ENCODE results near the gene SLC25A39. TPM values are rescaled to one million over a fixed set of nuclear protein-coding genes. Genes with fewer than 3 reads are reported as not detected.
"Not testable (repeated sequence)": the region's sequence is repeated elsewhere in the genome, so short reads cannot be mapped to it uniquely, and the experiment has no call there.

SLC25A39 gene
- total RNA-seq, 8 experiments from 2014 or later, result 28.7 to 148 (median 56.1) TPM

DNA sequence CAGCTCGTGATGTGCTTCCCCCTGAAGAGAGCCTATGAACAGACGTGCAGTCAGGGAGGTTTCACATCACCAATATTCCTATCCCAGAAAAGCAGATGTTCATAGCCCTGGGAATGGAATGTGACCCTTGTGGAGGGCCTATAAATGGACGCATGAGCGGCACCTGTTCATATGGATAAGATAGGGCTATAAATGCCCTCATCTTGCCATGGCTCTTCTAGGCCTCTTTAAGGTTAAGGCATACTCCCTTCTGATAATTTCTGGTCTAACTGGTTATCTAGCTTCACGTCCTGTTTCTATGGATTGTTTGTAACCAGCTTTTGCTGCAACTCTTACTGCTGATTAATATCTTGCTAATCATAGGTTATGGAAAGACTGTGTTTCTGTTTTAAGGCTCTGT, 15.9 kb upstream of the SLC25A39 start:
- 0 to 60% (median 43%) methylated on average over 1 to 3 of the region's 5 CpGs; no CpG with 5 or more reads in 4 of the 10 experiments for WGBS, 10 experiments
- H3K27ac ChIP-seq; H3K4me1 ChIP-seq (replicated peaks in 1 of 2); H3K4me3 ChIP-seq; ATAC-seq (replicated peaks in 6 of 8): not testable (repeated sequence)
- in situ Hi-C loops (cut with MboI; ENCODE audit: low pct_unique_long_range_greater_than_20kb in 2 of 9, low sequenced_read_pairs in 9 of 9, unreplicated experiment in 9 of 9), result loop anchor here in 3 of 9 experiments (25.0 kb wide), 1 partner anchor 128 kb away; the partner anchor contains the start of gene UBTF (in 3 of the 3)

DNA sequence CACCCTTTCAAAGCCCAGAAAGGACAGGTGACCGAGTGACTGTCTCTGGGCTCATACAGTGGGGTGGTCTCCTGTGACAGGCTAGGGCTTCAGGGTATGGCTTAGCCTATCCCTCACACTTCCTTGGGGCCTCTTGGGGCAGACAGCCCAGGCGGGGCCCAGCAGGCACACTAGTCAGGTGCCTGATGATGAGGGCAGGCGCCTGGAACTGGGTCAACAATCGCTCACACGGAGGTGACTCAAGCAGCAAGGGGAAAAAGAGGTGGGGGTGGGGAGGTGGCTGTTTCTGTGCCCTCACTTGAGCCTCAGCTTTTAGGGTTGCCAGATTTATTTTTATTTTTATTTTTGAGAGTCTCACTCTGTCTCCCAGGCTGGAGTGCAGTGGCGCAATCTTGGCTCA, 14.1 kb upstream of the SLC25A39 start:
- Histone ChIP-seq H3K4me3 (no peak overlapping the region), H3K27ac (no peak overlapping the region), H3K4me1 (replicated peaks in 1 of 2) (no peaks in the 10 kb centered on the region)
- WGBS, 10 experiments, result 20 to 100% (median 50%) methylated on average over 1 to 4 of the region's 6 CpGs; no CpG with 5 or more reads in 6 of the 10 experiments
- in situ Hi-C loops (cut with MboI; ENCODE audit: low pct_unique_long_range_greater_than_20kb in 2 of 9, low sequenced_read_pairs in 9 of 9, unreplicated experiment in 9 of 9), result loop anchor here in 3 of 9 experiments (25.0 kb wide), 1 partner anchor 126 kb away; the partner anchor contains the start of gene UBTF (in 3 of the 3)
- ATAC-seq (replicated peaks in 6 of 8), result peak in 7 of 8 experiments; percentile 28 to 59 (median 46)

DNA sequence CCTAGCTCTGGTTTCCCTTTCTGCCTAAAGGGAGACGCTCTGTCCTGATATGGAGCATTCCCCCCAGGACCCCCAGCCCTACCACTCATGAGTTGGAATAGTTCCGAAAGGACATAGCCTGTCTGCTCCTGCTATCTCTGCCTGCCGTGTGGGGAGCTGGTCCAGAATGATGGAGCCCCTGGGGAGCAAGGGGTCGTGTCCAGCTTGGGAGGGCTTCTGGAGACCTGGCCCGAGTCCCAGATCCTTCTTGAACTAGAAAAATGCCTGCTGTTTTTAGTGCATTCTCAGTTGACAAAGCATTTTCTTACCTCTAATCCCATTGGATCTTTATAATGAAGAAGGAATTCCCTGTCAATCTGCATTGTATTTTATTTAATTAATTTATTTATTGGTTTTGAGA, 11.3 kb upstream of the SLC25A39 start:
- no peak for ATAC-seq (replicated peaks in 6 of 8)
- whole genome bisulfite sequencing, 10 experiments, result 7 to 80% (median 36%) methylated on average over 2 to 3 of the region's 5 CpGs; no CpG with 5 or more reads in 5 of the 10 experiments
- no peak overlapping the region for H3K27ac ChIP-seq
- H3K4me1 ChIP-seq (replicated peaks in 1 of 2), result peaks cover 2 to 5% of the 10 kb centered on the region in 2 donors
- in situ Hi-C loops (cut with MboI; ENCODE audit: low pct_unique_long_range_greater_than_20kb in 2 of 9, low sequenced_read_pairs in 9 of 9, unreplicated experiment in 9 of 9), result loop anchor here in 3 of 9 experiments (25.0 kb wide), 1 partner anchor 124 kb away; the partner anchor contains the start of gene UBTF (in 3 of the 3)
- H3K4me3 ChIP-seq, result no peak overlapping the region

DNA sequence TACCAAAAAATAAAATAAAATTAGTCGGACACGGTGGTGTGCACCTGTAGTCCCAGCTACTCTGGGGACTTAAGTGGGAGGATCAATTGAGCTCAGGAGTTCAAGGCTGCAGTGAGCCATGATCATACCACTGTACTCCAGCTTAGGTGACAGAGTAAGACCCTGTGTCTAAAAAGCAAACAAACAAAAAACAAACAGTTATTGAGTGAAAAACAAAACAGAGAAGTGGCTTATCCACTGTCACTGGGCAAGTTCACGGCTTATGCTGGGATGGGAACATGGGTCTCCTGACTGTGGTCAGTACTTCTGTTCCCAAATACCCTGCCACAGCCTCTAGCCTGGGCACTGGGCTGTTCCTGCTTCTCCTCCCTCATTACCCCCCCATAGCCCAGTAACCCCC, 10.9 kb upstream of the SLC25A39 start:
- no peak for ATAC-seq (replicated peaks in 6 of 8)

DNA sequence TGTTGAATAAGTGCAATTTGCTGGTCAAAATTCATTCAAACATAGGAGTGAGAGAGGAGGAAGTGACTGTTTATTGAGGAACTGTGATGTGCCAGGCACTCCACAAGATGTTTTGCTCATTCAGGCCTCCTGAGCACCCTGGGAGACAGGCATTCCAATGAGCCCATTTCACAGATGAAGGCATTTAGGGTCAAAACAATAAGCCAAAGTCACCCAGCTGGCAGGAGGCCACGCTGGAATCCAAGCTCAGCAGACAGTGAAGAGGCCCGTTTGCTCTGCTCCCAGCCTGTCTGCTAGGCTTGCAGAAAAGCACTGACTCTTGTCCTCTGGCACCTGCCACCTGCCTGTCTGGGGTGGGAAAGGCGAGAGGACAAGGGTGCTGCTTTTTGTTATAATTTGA, 10.1 kb upstream of the SLC25A39 start:
- Histone ChIP-seq H3K4me3 (no peak overlapping the region), H3K27ac (no peak overlapping the region), H3K4me1 (replicated peaks in 1 of 2) (peaks cover 4 to 6% of the 10 kb centered on the region in 2 donors)
- ATAC-seq (replicated peaks in 6 of 8), result no peak
- in situ Hi-C loops (cut with MboI; ENCODE audit: low pct_unique_long_range_greater_than_20kb in 2 of 9, low sequenced_read_pairs in 9 of 9, unreplicated experiment in 9 of 9), result loop anchor here in 3 of 9 experiments (25.0 kb wide), 1 partner anchor 122 kb away; the partner anchor contains the start of gene UBTF (in 3 of the 3)
- WGBS, 10 experiments, result 13 to 25% methylated on average over 1 to 2 of the region's 3 CpGs; no CpG with 5 or more reads in 8 of the 10 experiments

More for the DNA sequence above, 10.9 kb upstream of the SLC25A39 start:
- Histone ChIP-seq H3K4me1 (replicated peaks in 1 of 2) (peaks cover 4 to 6% of the 10 kb centered on the region in 2 donors), H3K27ac (no peak overlapping the region), H3K4me3 (no peak overlapping the region)
- in situ Hi-C loops (cut with MboI; ENCODE audit: low pct_unique_long_range_greater_than_20kb in 2 of 9, low sequenced_read_pairs in 9 of 9, unreplicated experiment in 9 of 9), result loop anchor here in 3 of 9 experiments (25.0 kb wide), 1 partner anchor 123 kb away; the partner anchor contains the start of gene UBTF (in 3 of the 3)
- WGBS, 10 experiments, result 70 to 100% (median 83%) methylated on average over 1 to 3 of the region's 3 CpGs; no CpG with 5 or more reads in 3 of the 10 experiments

DNA sequence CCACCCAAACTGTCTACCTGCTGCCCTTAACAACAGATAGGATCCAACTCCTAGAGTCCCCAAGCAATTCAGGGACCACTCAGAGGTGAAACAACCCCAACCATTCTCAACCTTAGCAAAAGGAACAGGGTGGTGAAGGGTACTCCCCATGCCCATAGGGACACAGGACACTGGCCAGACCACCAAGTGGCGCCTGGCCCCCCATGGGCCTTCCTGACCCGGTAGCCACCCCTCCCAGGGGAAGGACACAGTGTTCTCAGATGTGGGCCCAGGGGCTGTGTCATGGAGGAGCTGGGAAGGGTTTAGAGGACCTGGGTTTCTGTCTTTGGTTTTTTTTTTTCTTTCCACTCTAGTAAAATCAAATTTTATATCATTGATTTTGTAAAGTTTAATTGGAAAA, 9.7 kb upstream of the SLC25A39 start:
- WGBS, 10 experiments, result 0 to 39% (median 28%) methylated on average over 1 to 2 of the region's 2 CpGs; no CpG with 5 or more reads in 7 of the 10 experiments
- no peak overlapping the region for H3K27ac ChIP-seq
- no peak for ATAC-seq (replicated peaks in 6 of 8)
- H3K4me1 ChIP-seq (replicated peaks in 1 of 2), result peaks cover 4 to 6% of the 10 kb centered on the region in 2 donors
- in situ Hi-C loops (cut with MboI; ENCODE audit: low pct_unique_long_range_greater_than_20kb in 2 of 9, low sequenced_read_pairs in 9 of 9, unreplicated experiment in 9 of 9), result loop anchor here in 3 of 9 experiments (25.0 kb wide), 1 partner anchor 122 kb away; the partner anchor contains the start of gene UBTF (in 3 of the 3)
- H3K4me3 ChIP-seq, result no peak overlapping the region

DNA sequence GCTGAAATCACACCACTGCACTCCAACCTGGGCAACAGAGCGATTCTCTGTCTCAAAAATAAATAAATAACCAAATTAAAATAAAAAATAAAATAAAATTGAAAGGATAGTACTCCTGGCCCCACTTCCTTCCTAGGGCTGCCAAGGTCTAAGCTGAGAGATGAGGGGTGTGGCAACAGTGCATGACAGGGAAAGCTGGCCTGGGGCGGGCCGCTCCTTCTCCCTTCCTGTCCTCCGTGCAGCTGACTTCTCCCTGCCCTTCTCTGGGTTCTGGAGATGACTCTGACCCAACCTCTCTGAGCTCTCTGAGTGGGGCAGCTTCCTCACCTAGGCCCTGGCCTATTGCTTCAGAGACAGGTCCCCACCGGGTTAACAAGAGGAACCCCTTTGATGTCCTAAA, 8.7 kb upstream of the SLC25A39 start:
- Histone ChIP-seq H3K27ac (no peak overlapping the region), H3K4me1 (replicated peaks in 1 of 2) (peaks cover 4 to 6% of the 10 kb centered on the region in 2 donors), H3K4me3 (no peak overlapping the region)
- 26 to 100% (median 61%) methylated on average over 1 to 5 of the region's 5 CpGs; no CpG with 5 or more reads in 3 of the 10 experiments for WGBS, 10 experiments
- ATAC-seq (replicated peaks in 6 of 8), result peak in 2 of 8 experiments; percentile 84
- in situ Hi-C loops (cut with MboI; ENCODE audit: low pct_unique_long_range_greater_than_20kb in 2 of 9, low sequenced_read_pairs in 9 of 9, unreplicated experiment in 9 of 9), result loop anchor here in 3 of 9 experiments (25.0 kb wide), 1 partner anchor 121 kb away; the partner anchor contains the start of gene UBTF (in 3 of the 3)

DNA sequence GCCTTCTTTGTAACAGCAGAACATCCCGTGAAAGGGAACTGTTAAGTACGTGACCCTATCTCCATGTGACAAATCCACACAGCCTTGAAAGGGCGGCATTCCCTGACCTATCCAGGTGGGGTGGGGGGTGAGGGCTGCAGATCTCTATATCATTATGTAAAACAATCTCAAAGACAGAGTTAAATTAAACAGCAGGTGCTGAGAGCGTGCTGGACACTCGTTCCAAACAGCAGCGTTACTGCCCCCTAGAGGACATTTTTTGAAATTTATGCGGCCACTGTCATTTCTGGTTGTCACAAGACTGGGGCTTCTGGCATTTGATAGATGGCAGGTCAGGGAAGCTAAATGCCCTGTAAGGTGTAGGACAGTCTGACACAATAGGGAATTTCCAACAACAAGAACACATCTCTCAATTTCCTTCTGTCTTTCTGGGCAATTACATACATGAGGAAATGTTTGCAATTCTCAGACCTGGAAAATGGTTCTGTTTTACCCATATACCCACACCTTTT, 6.7 kb upstream of the SLC25A39 start:
- peak; percentile 25 to 60 (median 53) for ATAC-seq (replicated peaks in 6 of 8)
- WGBS, 10 experiments, result 0 to 22% (median 3%) methylated on average over 1 to 7 of the region's 7 CpGs; no CpG with 5 or more reads in 2 of the 10 experiments
- Histone ChIP-seq H3K4me1 (replicated peaks in 1 of 2) (peaks cover 6% of the 10 kb centered on the region in 2 donors), H3K4me3 (no peak overlapping the region), H3K27ac (no peak overlapping the region)
- in situ Hi-C loops (cut with MboI; ENCODE audit: low pct_unique_long_range_greater_than_20kb in 2 of 9, low sequenced_read_pairs in 9 of 9, unreplicated experiment in 9 of 9), result loop anchor here in 3 of 9 experiments (25.0 kb wide), 1 partner anchor 119 kb away; the partner anchor contains the start of gene UBTF (in 3 of the 3)

DNA sequence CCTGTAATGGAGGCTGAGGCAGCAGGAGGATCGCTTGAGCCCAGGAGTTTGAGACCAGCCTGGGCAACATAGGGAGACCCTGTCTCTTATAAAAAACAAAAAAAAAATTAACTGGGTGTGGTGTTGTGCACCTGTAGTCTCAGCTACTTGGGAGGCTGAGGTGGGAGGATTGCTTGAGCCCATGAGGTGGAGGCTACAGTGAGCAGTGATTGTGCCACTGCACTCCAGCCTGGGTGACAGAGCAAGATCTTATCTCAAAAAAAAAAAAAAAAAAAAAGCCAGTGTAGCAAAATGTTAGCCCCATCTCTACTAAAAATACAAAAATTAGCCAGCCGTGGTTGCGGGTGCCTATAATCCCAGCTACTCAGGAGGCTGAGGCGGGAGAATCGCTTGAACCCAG, 5.6 kb upstream of the SLC25A39 start:
- not testable (repeated sequence) for H3K4me1 ChIP-seq (replicated peaks in 1 of 2)

DNA sequence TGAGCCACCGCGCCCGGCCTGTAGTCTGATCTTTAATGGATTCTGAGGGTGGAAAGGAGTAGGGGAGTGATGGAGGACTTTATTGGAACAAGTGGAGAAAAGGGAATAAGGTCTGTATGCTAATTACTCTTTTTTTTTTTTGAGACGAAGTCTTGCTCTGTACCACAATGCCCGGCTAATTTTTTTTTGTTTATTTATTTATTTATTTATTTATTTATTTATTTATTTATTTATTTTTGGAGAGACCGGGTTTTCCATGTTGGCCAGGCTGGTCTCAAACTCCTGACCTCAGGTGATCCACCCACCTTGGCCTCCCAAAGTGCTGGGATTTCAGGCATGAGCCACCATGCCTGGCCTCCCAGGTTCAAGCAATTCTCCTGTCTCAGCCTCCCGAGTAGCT, 4.9 kb upstream of the SLC25A39 start:
- in situ Hi-C loops (cut with MboI; ENCODE audit: low pct_unique_long_range_greater_than_20kb in 2 of 9, low sequenced_read_pairs in 9 of 9, unreplicated experiment in 9 of 9), result loop anchor here in 7 of 9 experiments (10.0 to 25.0 kb wide), 3 partner anchors 105 to 117 kb away; partner anchors contain the start of gene UBTF (in 6 of the 7)
- not testable (repeated sequence) for H3K27ac ChIP-seq; H3K4me1 ChIP-seq (replicated peaks in 1 of 2); H3K4me3 ChIP-seq; ATAC-seq (replicated peaks in 6 of 8)
- WGBS, 10 experiments, result 52 to 92% (median 82%) methylated on average over 2 to 7 of the region's 7 CpGs; no CpG with 5 or more reads in 2 of the 10 experiments

More for the DNA sequence above, 5.6 kb upstream of the SLC25A39 start:
- not testable (repeated sequence) for H3K4me3 ChIP-seq; ATAC-seq (replicated peaks in 6 of 8); H3K27ac ChIP-seq
- WGBS, 10 experiments, result 71 to 100% (median 94%) methylated on average over 1 to 4 of the region's 5 CpGs; no CpG with 5 or more reads in 2 of the 10 experiments
- in situ Hi-C loops (cut with MboI; ENCODE audit: low pct_unique_long_range_greater_than_20kb in 2 of 9, low sequenced_read_pairs in 9 of 9, unreplicated experiment in 9 of 9), result loop anchor here in 3 of 9 experiments (25.0 kb wide), 1 partner anchor 118 kb away; the partner anchor contains the start of gene UBTF (in 3 of the 3)

DNA sequence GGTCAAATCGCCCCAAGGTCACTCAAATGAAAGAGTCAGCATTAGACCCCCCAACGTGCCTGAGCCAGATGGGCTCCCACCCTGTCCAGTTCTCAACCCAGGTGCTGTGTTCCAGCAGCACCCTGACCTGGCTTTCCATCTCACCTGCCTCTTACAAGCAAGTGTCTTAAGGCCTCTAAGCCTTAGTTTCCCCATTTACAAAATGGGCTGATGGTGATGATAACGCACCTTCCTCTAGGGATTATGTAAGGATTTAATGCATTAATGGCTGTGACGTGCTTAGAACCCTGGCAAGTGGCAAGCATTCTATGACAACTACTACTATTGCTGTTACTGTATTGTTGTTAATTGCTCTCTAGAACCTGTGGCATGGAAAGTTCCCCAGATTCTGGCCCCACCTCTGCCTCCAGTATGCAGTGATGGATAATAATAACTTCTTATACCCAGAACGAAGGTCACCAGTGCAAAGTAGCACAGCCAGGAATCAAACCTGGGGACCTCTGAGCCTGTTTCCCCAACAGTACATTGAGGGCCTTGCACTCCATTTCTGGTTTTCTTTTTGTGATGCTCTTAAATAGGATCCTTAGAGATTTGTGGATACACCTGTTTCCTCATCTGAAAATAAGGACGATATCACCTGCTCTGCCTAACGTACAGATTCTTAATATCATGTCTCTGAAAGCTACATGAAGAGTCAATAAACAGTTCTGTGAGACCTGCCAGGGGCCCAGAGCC, 3.3 kb upstream of the SLC25A39 start:
- Histone ChIP-seq H3K27ac (no peak overlapping the region), H3K4me3 (no peak overlapping the region), H3K4me1 (replicated peaks in 1 of 2) (peaks cover 10 to 15% of the 10 kb centered on the region in 2 donors)
- in situ Hi-C loops (cut with MboI; ENCODE audit: low pct_unique_long_range_greater_than_20kb in 2 of 9, low sequenced_read_pairs in 9 of 9, unreplicated experiment in 9 of 9), result loop anchor here in 7 of 9 experiments (10.0 to 25.0 kb wide), 3 partner anchors 103 to 116 kb away; partner anchors contain the start of gene UBTF (in 6 of the 7)
- no peak for ATAC-seq (replicated peaks in 6 of 8)
- 58 to 100% (median 85%) methylated on average over 1 to 5 of the region's 7 CpGs; no CpG with 5 or more reads in 1 of the 10 experiments for WGBS, 10 experiments

DNA sequence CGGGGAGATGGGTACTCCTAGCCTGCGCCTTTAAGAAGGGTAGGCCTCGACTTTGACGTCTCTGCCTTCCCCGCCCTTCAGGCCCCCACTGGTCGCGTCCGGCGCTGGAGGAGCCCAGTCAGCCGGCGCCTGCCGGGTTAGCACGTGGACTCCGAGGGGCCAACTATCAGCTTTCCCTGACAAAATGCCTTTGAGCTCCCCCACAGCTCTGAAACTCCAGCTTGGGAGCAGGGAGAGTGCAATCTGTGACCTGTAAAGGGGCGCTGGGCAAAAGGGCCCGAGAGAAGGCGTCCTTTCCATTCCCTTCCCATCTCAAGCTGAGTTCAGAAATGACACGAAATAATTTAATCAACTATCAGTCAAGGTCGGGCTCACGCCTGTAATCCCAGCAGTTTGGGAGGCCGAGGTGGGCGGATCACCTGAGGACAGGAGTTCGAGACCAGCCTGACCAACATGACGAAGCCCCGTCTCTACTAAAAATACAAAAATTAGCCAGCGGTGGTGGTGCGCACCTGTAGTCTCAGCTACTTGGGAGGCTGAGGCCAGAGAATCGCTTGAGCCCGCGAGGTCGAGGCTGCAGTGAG, 2.3 kb upstream of the SLC25A39 start:
- WGBS, 10 experiments, result 18 to 70% (median 42%) methylated on average over 2 to 12 of the region's 31 CpGs; no CpG with 5 or more reads in 3 of the 10 experiments
- no peak overlapping the region for H3K27ac ChIP-seq
- ATAC-seq (replicated peaks in 6 of 8), result peak; percentile 43 to 74 (median 64)
- H3K4me3 ChIP-seq, result peak overlapping the region in 4 of 5 donors; percentile 84 to 97 (median 90)
- peaks cover 10 to 15% of the 10 kb centered on the region in 2 donors for H3K4me1 ChIP-seq (replicated peaks in 1 of 2)
- in situ Hi-C loops (cut with MboI; ENCODE audit: low pct_unique_long_range_greater_than_20kb in 2 of 9, low sequenced_read_pairs in 9 of 9, unreplicated experiment in 9 of 9), result loop anchor here in 7 of 9 experiments (10.0 to 25.0 kb wide), 3 partner anchors 102 to 115 kb away; partner anchors contain the start of gene UBTF (in 6 of the 7)
